ENCODE results near the gene GIT2. TPM values are rescaled to one million over a fixed set of nuclear protein-coding genes. Genes with fewer than 3 reads are reported as not detected.

GIT2 gene
- total RNA-seq, 2 experiments from 2014 or later, result 101 to 103 TPM

- H3K9me3 Mint-ChIP-seq, result no peaks in the 10 kb centered on the region
- POLR2A ChIA-PET, result interaction anchor here (0.7 kb wide), 1 partner anchor 343 kb away, joined by 6 read pairs; no protein-coding TSS in a partner anchor
Measured at GRCh38 chr12:109927622-109928021, 68.5 kb downstream of the GIT2 start.

GRCh38 chr12:109926488-109927210 lies 69.5 kb downstream of the GIT2 start:
- Mint-ChIP-seq H3K27ac (no peak overlapping the region), H3K36me3 (peaks cover 4% of the 10 kb centered on the region), H3K4me1 (peaks cover 4% of the 10 kb centered on the region), H3K27me3 (no peaks in the 10 kb centered on the region), H3K4me3 (no peak overlapping the region), H3K9me3 (no peaks in the 10 kb centered on the region)
- DNase-seq, result no peak
- ATAC-seq (ENCODE audit: low read depth), result no peak
- POLR2A ChIA-PET, result interaction anchor here (0.7 kb wide), 1 partner anchor 344 kb away, joined by 6 read pairs; no protein-coding TSS in a partner anchor

More at GRCh38 chr12:109927622-109928021, 68.5 kb downstream of the GIT2 start:
- ATAC-seq (ENCODE audit: low read depth), result peak; percentile 65
- Mint-ChIP-seq H3K36me3 (peaks cover 9% of the 10 kb centered on the region), H3K27me3 (no peaks in the 10 kb centered on the region), H3K27ac (peak overlapping the region; percentile 54), H3K4me3 (no peak overlapping the region), H3K4me1 (peaks cover 4% of the 10 kb centered on the region)
- no peak for DNase-seq

DNA sequence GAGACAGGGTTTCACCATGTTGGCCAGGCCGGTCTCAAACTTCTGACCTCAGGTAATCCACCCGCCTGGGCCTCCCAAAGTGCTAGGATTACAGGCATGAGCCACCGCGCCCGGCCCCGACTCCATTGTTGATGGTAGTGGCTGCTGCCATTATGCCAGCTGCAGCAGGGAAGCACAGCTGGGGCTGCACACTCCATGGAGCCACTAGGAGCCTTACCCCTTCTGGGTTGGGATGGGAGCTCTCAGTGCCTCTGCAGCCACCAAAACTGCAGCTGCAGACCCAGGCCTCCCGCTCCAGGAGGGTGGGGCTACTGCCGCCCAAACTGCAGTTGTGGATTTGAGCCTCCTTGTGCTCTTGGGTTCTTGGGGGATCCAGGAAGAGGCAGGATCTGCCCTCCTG lies 70.2 kb downstream of the GIT2 start:
- H3K36me3 Mint-ChIP-seq, result peaks cover 6% of the 10 kb centered on the region
- no peak for ATAC-seq (ENCODE audit: low read depth)

GRCh38 chr12:109925185-109925840 lies 70.9 kb downstream of the GIT2 start:
- Mint-ChIP-seq H3K27ac (no peak overlapping the region), H3K4me3 (no peak overlapping the region), H3K9me3 (no peaks in the 10 kb centered on the region), H3K4me1 (peaks cover 4% of the 10 kb centered on the region), H3K36me3 (peaks cover 8% of the 10 kb centered on the region), H3K27me3 (no peaks in the 10 kb centered on the region)
- DNase-seq, result no peak
- POLR2A ChIA-PET, result interaction anchor here (0.6 kb wide), 1 partner anchor 73 kb away, joined by 3 read pairs; no protein-coding TSS in a partner anchor
- no peak for ATAC-seq (ENCODE audit: low read depth)

More for the DNA sequence above, 70.2 kb downstream of the GIT2 start:
- H3K4me1 Mint-ChIP-seq, result peaks cover 4% of the 10 kb centered on the region
- no peak overlapping the region for H3K27ac Mint-ChIP-seq
- H3K27me3 Mint-ChIP-seq, result no peaks in the 10 kb centered on the region
- POLR2A ChIA-PET, result no interaction called here
- H3K4me3 Mint-ChIP-seq, result no peak overlapping the region
- H3K9me3 Mint-ChIP-seq, result no peaks in the 10 kb centered on the region
- no peak for DNase-seq

GRCh38 chr12:109923481-109924245 lies 72.5 kb downstream of the GIT2 start:
- POLR2A ChIA-PET, result no interaction called here
- H3K36me3 Mint-ChIP-seq, result peaks cover 8% of the 10 kb centered on the region
- no peaks in the 10 kb centered on the region for H3K9me3 Mint-ChIP-seq
- ATAC-seq (ENCODE audit: low read depth), result no peak
- DNase-seq, result no peak
- no peaks in the 10 kb centered on the region for H3K27me3 Mint-ChIP-seq
- peaks cover 4% of the 10 kb centered on the region for H3K4me1 Mint-ChIP-seq
- no peak overlapping the region for H3K27ac Mint-ChIP-seq
- H3K4me3 Mint-ChIP-seq, result no peak overlapping the region

DNA sequence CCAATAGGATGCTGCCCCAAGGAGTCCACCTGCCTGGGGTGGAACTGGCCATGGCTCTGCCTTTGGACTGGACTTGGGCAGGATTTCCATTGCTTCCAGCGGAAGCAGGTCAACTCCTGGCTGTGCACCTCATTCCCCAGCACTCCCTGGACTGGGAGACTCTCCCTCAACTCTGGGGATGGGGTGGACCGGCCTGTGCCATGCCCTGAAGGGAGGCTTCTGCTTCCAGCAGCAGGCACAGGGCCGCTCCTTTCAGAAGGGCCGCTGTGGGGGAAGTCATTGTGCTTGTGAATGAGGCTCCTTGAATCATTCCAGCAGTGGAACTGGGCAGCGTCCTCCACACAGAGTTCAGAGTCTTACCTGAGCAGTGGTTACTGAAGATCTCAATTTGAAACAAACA lies 73.1 kb downstream of the GIT2 start:
- no peak for DNase-seq
- H3K27me3 Mint-ChIP-seq, result no peaks in the 10 kb centered on the region
- peaks cover 8% of the 10 kb centered on the region for H3K36me3 Mint-ChIP-seq
- peaks cover 4% of the 10 kb centered on the region for H3K4me1 Mint-ChIP-seq
- no peak overlapping the region for H3K27ac Mint-ChIP-seq
- POLR2A ChIA-PET, result no interaction called here
- H3K9me3 Mint-ChIP-seq, result no peaks in the 10 kb centered on the region
- no peak overlapping the region for H3K4me3 Mint-ChIP-seq
- no peak for ATAC-seq (ENCODE audit: low read depth)

- peaks cover 4% of the 10 kb centered on the region for H3K36me3 Mint-ChIP-seq
Measured at GRCh38 chr12:109921982-109922381, 74.2 kb downstream of the GIT2 start.

DNA sequence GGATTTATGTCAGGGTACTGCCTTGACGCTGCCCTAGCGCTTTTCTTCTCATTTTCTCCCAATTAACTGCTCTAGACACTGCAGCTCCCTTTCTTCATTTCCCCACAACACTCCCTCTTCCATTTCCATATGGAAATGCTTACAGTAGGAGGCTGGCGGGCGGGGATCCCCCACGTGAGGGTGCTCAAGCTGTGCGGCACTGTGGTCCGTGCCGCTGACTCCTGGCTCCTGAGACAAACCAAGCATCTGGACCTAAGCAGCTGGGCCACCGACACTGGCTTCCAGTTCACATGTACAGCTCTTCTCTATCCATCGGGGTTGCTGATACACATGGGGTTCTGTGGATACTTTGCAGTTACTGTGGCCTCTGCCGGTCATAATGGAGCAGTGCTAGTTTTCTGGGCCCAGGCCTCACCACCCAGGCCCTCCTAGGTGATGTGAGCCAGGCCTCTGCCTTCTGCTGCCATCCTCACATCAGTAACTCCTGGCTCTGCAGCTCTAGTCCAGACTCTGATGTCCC lies 75.8 kb downstream of the GIT2 start:
- ATAC-seq (ENCODE audit: low read depth) (no peak), DNase-seq (no peak)
- Mint-ChIP-seq H3K27me3 (no peaks in the 10 kb centered on the region), H3K9me3 (no peaks in the 10 kb centered on the region), H3K27ac (no peak overlapping the region), H3K4me1 (no peaks in the 10 kb centered on the region), H3K36me3 (peaks cover 4% of the 10 kb centered on the region), H3K4me3 (no peak overlapping the region)
- POLR2A ChIA-PET, result interaction anchor here (1.4 kb wide), 1 partner anchor 14 kb away, joined by 3 read pairs; no protein-coding TSS in a partner anchor

More at GRCh38 chr12:109921982-109922381, 74.2 kb downstream of the GIT2 start:
- H3K4me3 Mint-ChIP-seq, result no peak overlapping the region
- ATAC-seq (ENCODE audit: low read depth) (no peak), DNase-seq (no peak)
- H3K9me3 Mint-ChIP-seq, result no peaks in the 10 kb centered on the region
- H3K4me1 Mint-ChIP-seq, result no peaks in the 10 kb centered on the region
- H3K27ac Mint-ChIP-seq, result no peak overlapping the region
- H3K27me3 Mint-ChIP-seq, result no peaks in the 10 kb centered on the region
- POLR2A ChIA-PET, result interaction anchor here (0.9 to 1.0 kb wide), 2 partner anchors 21 to 23 kb away, joined by 3 to 4 read pairs; partner anchors contain the start of gene TCHP

GRCh38 chr12:109919456-109919855 lies 76.7 kb downstream of the GIT2 start:
- POLR2A ChIA-PET, result interaction anchor here (0.7 to 1.4 kb wide), 2 partner anchors 13 to 1694 kb away, joined by 3 read pairs; no protein-coding TSS in a partner anchor
- Mint-ChIP-seq H3K27ac (no peak overlapping the region), H3K36me3 (peaks cover 11% of the 10 kb centered on the region), H3K4me3 (no peak overlapping the region), H3K4me1 (no peaks in the 10 kb centered on the region), H3K9me3 (no peaks in the 10 kb centered on the region), H3K27me3 (no peaks in the 10 kb centered on the region)
- ATAC-seq (ENCODE audit: low read depth), result no peak
- DNase-seq, result no peak

DNA sequence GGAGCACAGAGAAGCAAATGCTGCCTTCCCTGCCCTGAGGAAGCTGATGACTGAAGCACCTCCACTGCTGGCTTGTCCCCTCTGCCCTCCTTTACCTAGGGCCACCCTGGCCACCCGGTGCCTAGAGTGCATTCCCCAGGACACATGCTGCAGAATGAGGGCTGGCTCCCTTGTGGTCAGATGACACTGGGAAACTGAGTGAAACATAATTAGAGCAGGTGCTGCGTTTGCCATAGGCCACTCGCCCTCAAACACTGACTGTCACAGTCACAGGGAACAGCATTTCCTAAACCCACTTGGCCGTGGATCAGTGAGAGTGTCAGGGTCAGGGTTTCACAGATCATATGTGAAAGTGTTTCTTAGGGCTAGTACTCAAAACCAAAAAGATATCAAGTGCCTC lies 80.1 kb downstream of the GIT2 start:
- POLR2A ChIA-PET, result no interaction called here
- Mint-ChIP-seq H3K27me3 (no peaks in the 10 kb centered on the region), H3K4me3 (no peak overlapping the region), H3K27ac (no peak overlapping the region), H3K9me3 (no peaks in the 10 kb centered on the region), H3K36me3 (peaks cover 9% of the 10 kb centered on the region), H3K4me1 (no peaks in the 10 kb centered on the region)
- DNase-seq (no peak), ATAC-seq (ENCODE audit: low read depth) (no peak)

DNA sequence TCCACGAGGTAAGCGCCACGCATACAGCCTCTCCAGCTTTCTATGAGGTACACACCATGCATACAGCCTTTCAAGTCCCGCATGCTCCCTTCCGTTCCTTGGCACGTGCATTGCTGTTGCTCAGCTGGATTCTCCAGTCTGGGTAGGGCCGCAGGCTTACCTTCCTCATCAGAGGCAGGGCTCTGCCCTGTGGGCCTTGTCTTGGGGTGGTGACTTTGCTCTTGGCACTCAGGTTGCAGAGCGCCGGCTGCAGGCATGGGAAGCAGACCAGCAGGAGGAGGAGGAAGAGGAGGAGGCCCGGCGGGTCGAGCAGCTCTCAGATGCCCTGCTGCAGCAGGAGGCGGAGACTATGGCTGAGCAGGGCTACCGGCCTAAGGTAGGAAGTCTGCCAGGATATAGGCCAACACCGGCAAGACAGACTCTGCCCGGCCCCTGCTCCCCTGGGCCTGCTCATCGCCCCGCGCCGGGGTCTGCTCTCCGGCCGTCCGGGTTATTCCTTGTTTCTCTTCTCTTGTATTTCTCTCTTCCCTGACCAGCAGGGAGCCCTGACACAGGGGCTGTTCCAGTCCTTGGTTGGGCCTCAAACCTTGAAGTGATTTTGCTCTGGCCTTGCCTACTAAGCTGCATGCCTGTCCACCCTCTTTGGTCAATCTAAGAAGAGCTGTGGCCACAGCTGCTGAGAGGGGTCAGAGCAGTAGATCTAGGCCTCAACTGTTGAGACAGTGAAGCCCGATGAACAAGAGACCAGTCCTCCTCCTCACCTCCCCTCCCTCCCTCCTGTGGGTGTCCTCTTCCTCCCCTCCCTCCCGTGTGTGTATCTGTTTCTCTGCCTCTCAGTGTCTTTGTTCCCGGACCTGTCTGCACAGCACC lies 80.8 kb downstream of the GIT2 start:
- Mint-ChIP-seq H3K36me3 (peaks cover 10% of the 10 kb centered on the region), H3K9me3 (no peaks in the 10 kb centered on the region), H3K4me3 (no peak overlapping the region), H3K27ac (peak overlapping the region; percentile 53), H3K27me3 (no peaks in the 10 kb centered on the region), H3K4me1 (no peaks in the 10 kb centered on the region)
- DNase-seq (no peak), ATAC-seq (ENCODE audit: low read depth) (peak; percentile 6)
- POLR2A ChIA-PET, result interaction anchor here (1.1 kb wide), 1 partner anchor 15 kb away, joined by 4 read pairs; the partner anchor contains the start of gene TCHP

DNA sequence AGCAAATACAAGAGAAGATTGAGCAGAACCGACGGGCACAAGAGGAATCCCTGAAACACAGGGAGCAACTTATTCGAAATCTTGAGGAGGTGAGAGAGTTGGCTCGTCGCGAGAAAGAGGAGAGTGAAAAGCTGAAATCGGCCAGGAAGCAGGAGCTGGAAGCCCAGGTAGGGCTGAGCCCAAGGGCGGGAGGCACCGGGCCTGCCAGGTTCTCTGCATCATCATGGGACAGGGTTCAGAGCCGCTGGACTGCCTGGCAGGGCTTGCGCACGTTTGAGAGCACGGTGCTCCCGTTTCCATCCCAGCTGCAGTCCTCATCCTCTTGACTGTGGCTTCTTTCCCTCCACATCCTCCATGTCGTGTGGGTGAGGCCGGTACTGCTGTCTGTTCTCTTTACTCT lies 81.7 kb downstream of the GIT2 start:
- no peaks in the 10 kb centered on the region for H3K9me3 Mint-ChIP-seq
- H3K27ac Mint-ChIP-seq, result no peak overlapping the region
- no peaks in the 10 kb centered on the region for H3K27me3 Mint-ChIP-seq
- H3K4me3 Mint-ChIP-seq, result no peak overlapping the region
- POLR2A ChIA-PET, result interaction anchor here (1.1 kb wide), 1 partner anchor 14 kb away, joined by 4 read pairs; the partner anchor contains the start of gene TCHP
- peaks cover 10% of the 10 kb centered on the region for H3K36me3 Mint-ChIP-seq
- no peak for ATAC-seq (ENCODE audit: low read depth)
- H3K4me1 Mint-ChIP-seq, result no peaks in the 10 kb centered on the region
- DNase-seq, result no peak

Measured in activated naive CD8-positive, alpha-beta T cell treated with anti-CD3 and anti-CD28 coated beads, Interleukin-2, amount 10 ng/mL, durations not matched to agents 7 days and 5 days (primary cell).